Measurements from ENCODE around the gene SGPP2.

The SGPP2 gene

DNA sequence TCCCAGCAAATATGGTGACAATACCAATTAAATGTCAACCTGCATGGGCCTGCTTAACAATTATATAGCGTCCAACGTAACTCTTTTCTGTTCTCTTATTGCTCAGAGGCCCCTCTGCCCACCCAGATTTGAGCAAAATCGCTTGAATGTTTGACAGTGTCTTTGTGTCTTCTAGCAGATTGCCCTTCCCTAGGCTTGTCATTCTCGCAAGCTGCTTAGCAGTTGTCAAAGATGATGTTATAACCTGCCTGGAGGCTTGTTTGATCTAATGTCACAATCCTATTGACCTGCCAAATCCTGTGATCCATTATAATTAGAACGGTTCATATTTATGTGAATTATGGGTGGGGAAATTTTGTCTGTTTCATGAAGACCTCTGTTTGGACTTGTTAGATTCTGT is 122.7 kb downstream of the SGPP2 start:
- TF ChIP-seq, protein P1, sequence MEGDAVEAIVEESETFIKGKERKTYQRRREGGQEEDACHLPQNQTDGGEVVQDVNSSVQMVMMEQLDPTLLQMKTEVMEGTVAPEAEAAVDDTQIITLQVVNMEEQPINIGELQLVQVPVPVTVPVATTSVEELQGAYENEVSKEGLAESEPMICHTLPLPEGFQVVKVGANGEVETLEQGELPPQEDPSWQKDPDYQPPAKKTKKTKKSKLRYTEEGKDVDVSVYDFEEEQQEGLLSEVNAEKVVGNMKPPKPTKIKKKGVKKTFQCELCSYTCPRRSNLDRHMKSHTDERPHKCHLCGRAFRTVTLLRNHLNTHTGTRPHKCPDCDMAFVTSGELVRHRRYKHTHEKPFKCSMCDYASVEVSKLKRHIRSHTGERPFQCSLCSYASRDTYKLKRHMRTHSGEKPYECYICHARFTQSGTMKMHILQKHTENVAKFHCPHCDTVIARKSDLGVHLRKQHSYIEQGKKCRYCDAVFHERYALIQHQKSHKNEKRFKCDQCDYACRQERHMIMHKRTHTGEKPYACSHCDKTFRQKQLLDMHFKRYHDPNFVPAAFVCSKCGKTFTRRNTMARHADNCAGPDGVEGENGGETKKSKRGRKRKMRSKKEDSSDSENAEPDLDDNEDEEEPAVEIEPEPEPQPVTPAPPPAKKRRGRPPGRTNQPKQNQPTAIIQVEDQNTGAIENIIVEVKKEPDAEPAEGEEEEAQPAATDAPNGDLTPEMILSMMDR (IDR thresholded peaks at IDR 0.05; ENCODE audit: control insufficient read depth, insufficient read depth, low read depth, low read length, missing control alignments), result no peak
- H3K4me3 ChIP-seq (ENCODE audit: control insufficient read depth, low read depth, low read length), result no peak overlapping the region
- DNase-seq (ENCODE audit: low read depth), result no peak

DNA sequence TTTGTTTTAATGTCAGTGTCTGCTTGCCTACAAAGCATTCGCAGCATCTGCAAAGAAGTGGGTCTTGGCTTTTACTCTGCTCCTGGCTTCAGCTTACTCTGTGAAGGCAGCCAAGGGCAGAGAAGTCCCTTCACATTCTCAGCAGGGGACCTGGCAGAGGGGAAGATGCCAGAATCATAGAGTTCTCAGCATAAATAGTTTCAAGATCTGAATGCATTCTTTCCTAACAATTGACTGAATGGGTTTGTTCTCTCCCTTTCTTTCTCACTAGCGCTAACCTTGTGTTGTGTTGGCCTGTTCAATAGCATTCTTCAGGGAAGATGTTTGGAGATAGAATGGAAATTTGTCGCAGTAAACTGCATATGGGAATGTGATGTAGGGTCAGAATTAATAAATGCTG is 124.6 kb downstream of the SGPP2 start:
- TF ChIP-seq, protein P1 (IDR thresholded peaks at IDR 0.05; ENCODE audit: control insufficient read depth, insufficient read depth, low read depth, low read length, missing control alignments), result no peak
- no peak for DNase-seq (ENCODE audit: low read depth)
- H3K4me3 ChIP-seq (ENCODE audit: control insufficient read depth, low read depth, low read length), result no peak overlapping the region

DNA sequence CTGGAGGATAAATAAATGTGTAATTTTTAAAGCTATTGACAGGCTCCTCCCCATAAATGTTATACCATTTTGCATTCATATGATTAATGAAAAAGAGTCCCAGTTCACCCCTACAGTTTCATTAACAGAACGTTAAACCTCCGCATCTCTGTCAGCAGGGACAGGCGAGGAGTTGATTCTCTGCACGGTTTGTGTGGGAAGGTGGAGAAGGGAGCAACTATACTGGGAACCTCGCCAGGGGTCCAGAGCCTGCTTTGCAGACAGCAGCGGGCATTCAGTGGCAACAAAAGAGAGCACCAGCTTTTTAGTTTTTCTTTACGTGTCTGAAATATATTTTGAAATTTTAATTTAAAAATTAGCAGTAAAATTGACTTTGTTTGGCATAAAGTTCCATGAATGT is 130.2 kb downstream of the SGPP2 start:
- TF ChIP-seq, protein P1 (IDR thresholded peaks at IDR 0.05; ENCODE audit: control insufficient read depth, insufficient read depth, low read depth, low read length, missing control alignments), result no peak
- no peak for DNase-seq (ENCODE audit: low read depth)
- H3K4me3 ChIP-seq (ENCODE audit: control insufficient read depth, low read depth, low read length), result no peak overlapping the region

DNA sequence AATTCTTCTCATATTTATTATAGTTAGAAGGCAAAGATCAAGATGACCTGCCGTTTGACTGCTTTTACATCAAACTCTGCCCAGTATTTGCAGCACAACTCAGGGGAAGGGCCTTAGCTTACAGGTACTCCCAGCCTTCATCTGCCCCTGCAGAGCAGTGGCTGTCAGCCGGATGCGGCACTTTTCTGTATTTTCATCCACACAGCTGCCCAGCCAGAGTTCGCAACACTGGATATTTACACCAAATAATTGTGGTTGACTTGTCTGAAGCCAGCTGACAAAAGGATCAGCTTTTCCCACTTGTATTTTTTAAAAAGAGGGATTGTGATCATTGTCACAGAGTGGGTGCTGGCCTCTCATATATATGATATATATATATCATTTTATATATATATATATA is 136.8 kb downstream of the SGPP2 start:
- TF ChIP-seq, protein P1 (IDR thresholded peaks at IDR 0.05; ENCODE audit: control insufficient read depth, insufficient read depth, low read depth, low read length, missing control alignments), result no peak
- H3K4me3 ChIP-seq (ENCODE audit: control insufficient read depth, low read depth, low read length), result no peak overlapping the region
- no peak for DNase-seq (ENCODE audit: low read depth)

DNA sequence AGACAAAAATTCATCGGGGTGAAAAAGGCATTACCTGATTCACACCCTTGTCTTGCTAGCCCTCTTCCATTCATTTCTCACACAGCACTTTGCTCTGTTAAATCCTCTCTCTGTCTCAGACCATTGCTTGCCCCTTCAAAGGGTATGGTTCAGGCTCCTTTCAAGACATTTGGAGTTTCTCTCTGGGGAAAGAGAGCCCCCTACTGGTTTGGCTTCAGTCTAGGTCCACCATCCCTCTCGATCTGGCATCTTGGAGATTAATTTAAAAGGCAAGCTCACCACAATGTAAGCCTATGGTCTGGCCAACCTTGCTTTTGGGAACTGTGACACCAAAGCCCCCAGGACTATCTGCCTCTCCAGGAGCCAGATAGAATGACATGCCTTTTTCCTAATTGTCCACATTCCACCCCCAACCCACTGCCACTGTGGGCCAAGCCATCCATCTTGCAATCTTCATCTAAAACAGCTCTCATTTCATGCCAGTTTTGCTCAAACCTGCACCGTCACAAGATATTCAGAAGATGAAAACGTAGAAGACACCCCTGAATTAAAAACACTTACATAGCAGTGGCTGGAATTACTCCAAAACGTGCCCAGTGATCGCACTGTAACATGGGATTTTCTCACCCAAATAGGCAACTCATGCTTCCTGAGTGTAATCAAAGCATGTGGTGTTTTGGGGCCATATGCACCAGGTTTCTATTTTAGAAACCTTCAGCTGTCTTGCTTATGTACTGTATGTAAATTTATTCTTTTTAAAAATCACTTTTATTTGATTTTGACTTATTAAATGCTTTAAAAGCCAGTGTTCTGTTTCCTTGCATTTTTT is 137.7 kb downstream of the SGPP2 start:
- TF ChIP-seq, protein P1 (IDR thresholded peaks at IDR 0.05; ENCODE audit: control insufficient read depth, insufficient read depth, low read depth, low read length, missing control alignments), result peak; percentile 54
- no peak for DNase-seq (ENCODE audit: low read depth)
- no peak overlapping the region for H3K4me3 ChIP-seq (ENCODE audit: control insufficient read depth, low read depth, low read length)

DNA sequence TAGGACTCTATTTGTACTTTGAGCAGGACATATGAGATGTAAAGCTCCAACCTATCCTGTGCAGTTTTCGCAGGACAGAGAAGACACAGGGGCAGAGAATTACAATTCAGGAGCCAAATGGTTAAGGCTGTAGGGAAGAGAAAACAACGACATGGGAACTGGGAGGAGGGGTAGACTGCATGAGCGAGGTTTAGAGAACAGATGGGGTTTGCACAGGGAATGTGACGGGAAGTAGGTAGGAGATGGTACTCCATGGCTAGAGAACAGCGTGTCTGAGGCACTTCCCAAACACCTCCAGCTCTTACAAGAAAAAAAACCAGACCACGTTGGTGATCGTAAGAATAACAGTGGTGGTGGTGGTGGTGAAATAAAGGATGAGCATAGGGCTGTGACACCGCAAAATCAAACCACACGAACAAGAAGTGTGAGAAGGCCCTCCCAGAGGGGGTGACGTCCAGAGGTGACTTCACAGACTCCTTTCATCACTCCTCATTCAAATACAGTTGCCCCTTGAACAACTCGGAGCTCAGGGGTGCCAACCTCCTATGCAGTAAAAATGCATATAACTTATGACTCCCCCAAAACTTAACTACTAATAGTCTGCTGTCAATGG is 138.9 kb downstream of the SGPP2 start:
- no peak overlapping the region for H3K4me3 ChIP-seq (ENCODE audit: control insufficient read depth, low read depth, low read length)
- TF ChIP-seq, protein P1 (IDR thresholded peaks at IDR 0.05; ENCODE audit: control insufficient read depth, insufficient read depth, low read depth, low read length, missing control alignments), result no peak
- DNase-seq (ENCODE audit: low read depth), result no peak

All from AG09309 (cell line).